ENCODE results near the gene IL16.

DNA sequence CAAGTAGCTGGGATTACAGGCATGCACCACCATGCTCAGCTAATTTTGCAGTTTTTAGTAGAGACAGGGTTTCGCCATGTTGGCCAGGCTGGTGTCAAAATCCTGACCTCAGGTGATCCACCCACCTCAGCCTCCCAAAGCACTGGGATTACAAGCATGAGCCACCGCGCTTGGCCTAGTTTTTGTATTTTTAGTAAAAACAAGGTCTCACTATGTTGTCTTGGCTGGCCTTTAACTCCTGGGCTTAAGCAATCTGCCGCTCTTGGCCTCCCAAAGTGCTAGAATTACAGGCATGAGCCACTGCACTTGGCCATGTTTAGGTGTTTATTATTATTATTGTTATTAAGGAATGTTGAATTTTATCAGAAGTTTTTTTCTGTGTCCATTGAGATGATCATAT is 14.7 kb downstream of the IL16 start:
- TF ChIP-seq EZH2 (IDR thresholded peaks at IDR 0.05; ENCODE audit: borderline replicate concordance, low read length): no peak
- TF ChIP-seq, protein P1, sequence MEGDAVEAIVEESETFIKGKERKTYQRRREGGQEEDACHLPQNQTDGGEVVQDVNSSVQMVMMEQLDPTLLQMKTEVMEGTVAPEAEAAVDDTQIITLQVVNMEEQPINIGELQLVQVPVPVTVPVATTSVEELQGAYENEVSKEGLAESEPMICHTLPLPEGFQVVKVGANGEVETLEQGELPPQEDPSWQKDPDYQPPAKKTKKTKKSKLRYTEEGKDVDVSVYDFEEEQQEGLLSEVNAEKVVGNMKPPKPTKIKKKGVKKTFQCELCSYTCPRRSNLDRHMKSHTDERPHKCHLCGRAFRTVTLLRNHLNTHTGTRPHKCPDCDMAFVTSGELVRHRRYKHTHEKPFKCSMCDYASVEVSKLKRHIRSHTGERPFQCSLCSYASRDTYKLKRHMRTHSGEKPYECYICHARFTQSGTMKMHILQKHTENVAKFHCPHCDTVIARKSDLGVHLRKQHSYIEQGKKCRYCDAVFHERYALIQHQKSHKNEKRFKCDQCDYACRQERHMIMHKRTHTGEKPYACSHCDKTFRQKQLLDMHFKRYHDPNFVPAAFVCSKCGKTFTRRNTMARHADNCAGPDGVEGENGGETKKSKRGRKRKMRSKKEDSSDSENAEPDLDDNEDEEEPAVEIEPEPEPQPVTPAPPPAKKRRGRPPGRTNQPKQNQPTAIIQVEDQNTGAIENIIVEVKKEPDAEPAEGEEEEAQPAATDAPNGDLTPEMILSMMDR (conservative IDR thresholded peaks at IDR 0.05 in 1 of 2, IDR thresholded peaks at IDR 0.05 in 1 of 2; ENCODE audit: extremely low read depth in 1 of 2, insufficient read depth in 1 of 2, low read depth in 1 of 2, low read length in 2 of 2): no peak

All from mammary epithelial cell (primary cell).